WTC11 (cell line): ENCODE results near the gene GJD4.

Source experiments
- CTCF ChIP-seq: fragments of 200-600 bp; IDR thresholded peaks from 2 replicates; pipeline ENCODE4 v1.8.0; 2022; ENCODE audit warnings: antibody characterized with exemption
- ELF4 ChIP-seq: sonication (generic); formaldehyde crosslinking; IDR thresholded peaks from 2 replicates; pipeline ENCODE4 v1.8.1; 2022; ENCODE audit warnings: low read depth, mild to moderate bottlenecking, moderate library complexity, missing genetic modification reagents
- MAX ChIP-seq: sonication (generic); formaldehyde crosslinking; IDR thresholded peaks from 2 replicates; pipeline ENCODE4 v1.8.0; 2022; ENCODE audit warnings: mild to moderate bottlenecking, missing genetic modification reagents
- STAT6 ChIP-seq: sonication (generic); formaldehyde crosslinking; conservative IDR thresholded peaks from 2 replicates; pipeline ENCODE4 v1.8.1; 2023; ENCODE audit warnings: mild to moderate bottlenecking, low read depth, missing genetic modification reagents, moderate library complexity
- TEAD4 ChIP-seq: sonication (generic); formaldehyde crosslinking; IDR thresholded peaks from 2 replicates; pipeline ENCODE4 v1.8.0; 2022; ENCODE audit warnings: mild to moderate bottlenecking, missing genetic modification reagents

- TF ChIP-seq TEAD4 (CRISPR knock-in tag) = no peak
- no peak for TF ChIP-seq STAT6
- TF ChIP-seq CTCF = no peak
- no peak for TF ChIP-seq ELF4 (CRISPR knock-in tag)
- no peak for TF ChIP-seq MAX (CRISPR knock-in tag)
Measured at GRCh38 chr10:35657621-35658020, 52.5 kb downstream of the GJD4 start.
